GM18870 (cell line): ENCODE results near the gene OR14J1.
"Not testable (repeated sequence)": the region's sequence is repeated elsewhere in the genome, so short reads cannot be mapped to it uniquely, and the experiment has no call there.

Source experiments
- ATAC-seq: cut with Tn5 transposase; IDR thresholded peaks from one replicate; pipeline ENCODE4 v1.9.1; 2021; ENCODE audit warnings: moderate library complexity; ENCODE audit not compliant: unreplicated experiment

The OR14J1 gene, protein sequence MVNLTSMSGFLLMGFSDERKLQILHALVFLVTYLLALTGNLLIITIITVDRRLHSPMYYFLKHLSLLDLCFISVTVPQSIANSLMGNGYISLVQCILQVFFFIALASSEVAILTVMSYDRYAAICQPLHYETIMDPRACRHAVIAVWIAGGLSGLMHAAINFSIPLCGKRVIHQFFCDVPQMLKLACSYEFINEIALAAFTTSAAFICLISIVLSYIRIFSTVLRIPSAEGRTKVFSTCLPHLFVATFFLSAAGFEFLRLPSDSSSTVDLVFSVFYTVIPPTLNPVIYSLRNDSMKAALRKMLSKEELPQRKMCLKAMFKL

DNA sequence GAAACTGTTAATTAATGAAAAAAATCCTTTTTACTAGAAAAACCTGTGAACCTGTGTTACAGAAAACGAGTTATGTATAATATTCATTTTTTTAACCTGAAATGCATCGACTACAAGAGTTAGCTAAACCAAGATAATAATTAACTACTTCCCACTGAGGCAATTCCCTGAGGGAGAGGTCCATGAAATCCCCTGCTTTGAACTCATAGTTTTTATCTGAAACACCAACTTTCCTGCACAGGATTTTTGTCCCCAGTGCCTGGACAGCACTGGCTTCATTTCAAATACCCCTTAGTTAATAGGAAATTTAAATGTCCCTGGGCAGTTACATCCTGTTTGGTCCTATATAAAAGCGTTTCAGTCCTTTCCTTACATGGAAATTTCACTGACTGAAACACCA is at the start of gene OR14J1:
OR14J1 (plus strand) TSS at position 386 of the 400 bp plus-strand sequence. CDS start 4,989 bp downstream, outside the sequence.
- ATAC-seq, result no peak

DNA sequence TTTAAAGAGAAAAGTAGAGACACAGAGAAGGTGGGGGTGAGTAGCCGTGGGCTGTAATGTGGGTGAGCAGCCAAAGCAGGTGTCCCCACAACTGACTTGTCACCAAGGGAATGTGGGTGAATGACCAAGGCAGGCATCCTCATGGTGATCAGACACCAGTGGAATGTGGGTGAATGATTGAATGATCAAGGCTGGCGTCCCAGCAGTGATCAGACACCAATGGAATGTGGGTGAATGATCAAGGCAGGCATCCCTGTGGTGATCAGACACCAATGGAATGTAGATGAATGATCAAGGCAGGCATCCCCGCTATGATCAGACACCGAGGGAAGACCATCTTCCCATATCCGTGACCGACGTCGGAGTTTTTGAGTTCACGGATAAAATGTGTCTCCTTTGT is 49.8 kb upstream of the OR14J1 start:
- ATAC-seq, result no peak

DNA sequence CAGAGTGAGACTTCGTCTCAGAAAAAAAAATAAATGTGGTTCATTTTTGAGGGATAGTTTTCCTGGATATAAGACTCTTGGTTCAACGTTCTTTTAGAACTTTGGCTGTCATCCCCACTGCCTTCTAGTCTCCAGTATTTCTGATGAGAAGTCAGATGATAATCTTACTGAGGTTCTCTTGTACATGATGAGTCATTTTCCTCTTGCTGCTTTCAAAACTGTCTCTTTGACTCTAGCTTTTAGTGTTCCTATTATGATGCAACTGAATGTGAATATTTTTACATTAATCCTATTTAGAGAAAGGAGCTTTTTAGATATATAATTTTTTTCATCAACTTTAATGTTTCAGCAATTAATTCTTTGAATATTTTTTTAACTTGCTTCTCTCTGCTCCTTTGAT is 46.0 kb upstream of the OR14J1 start:
- no peak for ATAC-seq

DNA sequence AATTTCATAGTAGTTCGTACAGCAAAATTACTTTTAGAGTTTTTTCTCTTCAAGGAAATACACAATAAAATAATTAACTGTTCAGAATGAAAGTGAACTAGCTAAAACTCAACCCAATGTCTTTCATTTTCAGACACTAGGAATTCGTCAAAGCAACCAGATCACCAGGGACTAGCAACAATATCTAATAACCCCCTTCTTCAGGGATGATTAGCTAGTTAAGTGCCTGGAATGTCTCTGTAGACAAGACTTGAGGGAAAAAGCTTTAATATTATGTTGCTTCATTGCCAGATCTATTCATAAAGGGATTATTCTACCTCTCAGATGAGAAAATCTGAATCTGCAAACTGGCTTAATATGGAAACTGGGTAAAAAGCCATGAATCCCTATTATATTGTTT is 41.8 kb upstream of the OR14J1 start:
- ATAC-seq, result no peak

DNA sequence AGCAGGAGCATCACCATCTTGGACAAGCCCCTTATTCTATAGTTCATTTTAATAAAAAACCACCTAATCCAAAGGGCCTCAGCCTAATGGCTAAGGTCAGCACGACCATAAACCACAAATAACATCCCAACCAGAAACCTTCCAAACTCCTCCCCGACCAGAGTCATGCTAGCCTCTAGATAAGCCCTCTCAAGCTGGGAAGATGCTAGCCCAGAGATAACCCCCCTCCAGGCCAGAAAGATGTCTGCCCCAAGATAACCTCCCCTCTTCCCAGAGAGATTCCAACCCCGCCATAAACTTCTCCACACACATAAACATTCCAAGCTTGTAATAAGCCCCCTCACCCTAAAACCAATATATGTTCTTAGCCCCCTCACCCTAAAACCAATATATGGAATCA is 38.5 kb upstream of the OR14J1 start:
- no peak for ATAC-seq

DNA sequence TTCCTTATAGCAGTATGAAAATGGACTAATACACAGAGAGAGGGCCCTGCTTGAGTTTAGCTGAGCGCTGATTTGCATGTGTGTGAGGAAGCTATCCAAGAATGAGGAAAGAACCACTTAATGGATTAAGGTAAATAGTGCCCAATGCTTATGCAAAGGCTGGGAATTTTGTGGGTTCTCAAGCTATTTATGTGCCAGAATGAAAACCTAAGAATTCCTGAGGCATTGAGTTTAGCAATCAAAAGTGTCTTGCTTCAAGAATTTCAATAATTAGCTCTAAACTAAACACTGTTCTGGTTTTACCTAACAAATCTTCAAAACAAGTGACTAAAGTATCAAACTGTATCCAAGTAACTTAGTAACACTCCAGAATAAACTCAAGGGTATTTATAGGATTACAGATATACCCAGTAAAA is 7.0 kb upstream of the OR14J1 start:
- no peak for ATAC-seq

DNA sequence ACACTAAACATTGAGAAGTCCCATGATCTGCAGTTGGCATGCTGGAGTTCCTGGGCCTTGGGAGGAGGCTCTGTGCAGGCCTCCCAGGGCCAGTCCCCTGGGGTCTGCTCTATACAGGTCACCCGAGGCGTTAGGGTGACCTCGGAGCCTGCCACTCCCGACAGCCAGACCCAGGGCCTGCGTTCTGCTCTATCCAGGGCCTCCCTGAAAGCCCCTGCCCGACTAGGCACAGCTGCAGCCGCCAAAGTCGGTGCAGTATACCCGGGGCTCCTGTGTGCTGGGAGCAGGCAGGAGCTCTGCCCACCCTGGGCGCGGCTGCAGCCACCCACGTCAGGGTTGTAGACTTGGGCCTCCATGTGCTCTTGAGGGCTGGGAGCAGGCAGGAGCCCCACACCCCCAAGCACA is 6.3 kb upstream of the OR14J1 start:
- no peak for ATAC-seq

DNA sequence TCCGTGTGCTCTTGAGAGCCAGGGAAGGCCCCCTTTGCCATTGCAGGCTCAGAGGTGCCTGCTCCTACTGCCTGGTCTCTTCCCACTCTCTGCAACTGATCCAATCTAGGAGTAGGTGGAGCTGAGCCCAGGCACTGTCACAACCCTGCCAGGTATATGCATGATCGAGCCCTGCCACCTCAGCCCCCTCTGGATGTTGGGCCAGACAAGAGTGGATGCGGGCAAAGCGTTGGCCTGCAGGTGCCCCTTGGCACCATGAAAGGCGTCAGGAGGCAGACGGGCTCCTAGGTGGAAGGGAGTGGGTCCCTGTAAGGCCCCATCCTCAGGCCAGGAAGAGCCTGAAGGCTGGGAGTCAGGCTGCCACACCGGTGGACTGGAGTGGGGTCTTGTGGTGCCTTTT is 5.9 kb upstream of the OR14J1 start:
- ATAC-seq, result no peak

DNA sequence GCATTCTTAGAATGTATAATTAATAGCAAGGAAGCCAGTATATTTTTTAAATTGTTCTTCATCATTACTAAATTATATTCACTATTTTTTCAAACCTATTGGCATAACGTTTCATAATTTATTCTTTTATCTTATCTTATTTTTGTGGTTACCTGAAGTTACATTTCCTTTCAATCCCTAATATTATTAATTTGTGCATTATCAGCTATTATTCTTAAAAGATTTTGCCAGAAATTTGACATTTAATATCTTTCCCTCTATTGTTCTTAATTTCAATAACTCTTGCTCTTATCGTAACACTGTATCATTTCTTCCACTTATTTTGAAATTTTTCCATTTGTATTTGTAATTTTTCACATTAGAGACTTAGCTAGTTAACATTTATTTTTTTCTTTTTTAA is 18.4 kb downstream of the OR14J1 start:
- no peak for ATAC-seq

DNA sequence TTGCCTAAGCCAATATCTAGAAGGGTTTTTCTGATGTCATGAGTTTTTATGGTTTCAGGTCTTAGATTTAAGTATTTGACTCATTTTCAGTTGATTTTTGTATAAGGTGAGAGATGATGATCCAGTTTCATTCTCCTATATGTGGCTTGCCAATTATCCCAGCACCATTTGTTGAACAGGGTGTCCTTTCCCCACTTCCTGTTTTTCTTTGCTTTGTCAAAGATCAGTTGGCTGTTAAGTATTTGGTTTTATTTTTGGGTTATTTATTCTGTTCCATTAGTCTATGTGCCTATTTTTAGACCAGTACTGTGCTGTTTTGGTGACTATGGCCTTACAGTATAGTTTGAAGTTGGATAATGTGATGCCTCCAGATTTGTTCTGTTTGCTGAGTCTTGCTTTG is 21.8 kb downstream of the OR14J1 start:
- not testable (repeated sequence) for ATAC-seq

DNA sequence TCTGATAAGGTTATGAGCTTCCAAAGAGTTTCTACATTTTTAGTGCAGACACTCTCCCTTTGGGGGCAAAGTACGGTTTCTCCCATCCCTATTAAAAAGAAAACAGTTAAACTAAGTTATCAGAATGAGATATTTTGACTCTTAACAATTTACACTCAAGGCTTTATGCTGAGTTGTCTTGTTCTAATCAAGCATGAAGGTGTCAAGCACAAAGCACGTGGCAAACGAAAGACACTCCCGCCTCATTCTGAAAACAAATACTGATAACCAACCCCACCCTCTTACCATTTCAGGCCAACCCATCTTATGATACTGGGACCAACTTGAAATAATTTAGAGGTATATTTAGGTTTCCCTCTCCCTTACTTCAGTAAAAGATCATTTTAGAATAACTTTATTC is 24.3 kb downstream of the OR14J1 start:
- no peak for ATAC-seq

DNA sequence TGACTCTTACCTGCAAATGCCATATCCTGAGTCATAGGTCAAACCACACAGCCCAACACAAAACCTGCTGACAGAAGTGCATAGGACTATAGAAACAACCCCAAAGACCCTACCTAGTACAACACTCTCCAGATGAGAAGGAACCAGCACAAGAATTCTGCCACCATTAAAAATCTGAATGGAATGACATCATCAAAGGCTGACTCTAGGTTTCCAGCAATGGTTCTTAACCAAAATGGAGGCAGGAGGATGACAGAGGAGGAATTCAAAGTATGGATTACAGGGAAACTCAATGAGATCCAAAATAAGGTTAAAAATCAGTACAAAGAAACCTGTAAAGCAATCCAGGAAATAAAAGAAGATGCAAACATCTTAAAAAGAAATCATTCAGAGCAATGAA is 31.2 kb downstream of the OR14J1 start:
- no peak for ATAC-seq

DNA sequence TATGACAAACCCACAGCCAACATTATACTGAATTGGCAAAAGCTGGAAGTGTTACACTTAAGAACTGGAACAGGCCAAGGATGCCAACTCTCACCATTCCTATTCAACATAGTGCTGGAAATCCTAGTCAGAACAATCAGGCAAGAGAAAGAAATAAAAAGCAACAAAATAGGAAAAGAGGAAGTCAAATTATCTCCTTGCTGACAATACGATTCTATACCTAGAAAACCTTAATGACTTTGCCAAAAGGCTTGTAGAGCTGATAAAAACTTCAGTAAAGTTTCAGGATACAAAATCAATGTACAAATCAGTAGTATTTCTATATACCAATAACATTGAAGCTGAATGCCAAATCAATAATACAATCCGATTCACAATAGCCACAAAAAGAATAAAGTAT is 34.8 kb downstream of the OR14J1 start:
- ATAC-seq, result no peak

DNA sequence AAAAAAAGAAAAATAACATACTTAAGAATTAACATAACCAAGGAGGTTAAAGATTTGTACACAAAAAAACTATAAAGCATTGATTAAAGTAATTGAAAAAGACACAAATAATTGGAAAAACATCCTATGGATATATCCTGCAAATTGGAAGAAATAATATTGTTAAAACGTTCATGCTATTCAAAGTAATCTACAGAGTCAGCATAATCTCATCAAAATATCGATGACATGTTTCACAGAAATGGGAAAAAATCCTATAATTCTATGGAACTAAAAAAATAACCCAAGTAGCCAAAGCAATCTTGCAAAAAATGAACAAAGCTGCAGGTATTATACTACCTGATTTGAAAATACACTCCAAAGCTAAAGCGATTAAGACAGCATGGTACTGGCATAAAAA is 43.9 kb downstream of the OR14J1 start:
- no peak for ATAC-seq

DNA sequence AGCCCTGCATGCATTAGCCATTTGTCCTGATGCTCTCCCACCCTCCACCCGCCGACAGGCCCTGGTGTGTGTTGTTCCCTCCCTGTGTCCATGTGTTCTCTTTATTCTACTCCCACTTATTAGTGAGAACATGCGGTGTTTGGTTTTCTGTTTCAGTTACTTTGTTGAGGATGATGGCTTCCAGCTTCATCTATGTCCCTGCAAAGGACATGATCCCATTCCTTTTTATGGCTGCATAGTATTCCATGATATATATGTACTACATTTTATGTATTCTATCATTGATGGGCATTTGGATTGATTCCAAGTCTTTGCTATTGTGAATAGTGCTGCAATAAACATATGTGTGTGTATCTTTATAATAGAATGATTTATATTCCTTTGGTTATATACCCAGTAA is 47.8 kb downstream of the OR14J1 start:
- ATAC-seq, result not testable (repeated sequence)

DNA sequence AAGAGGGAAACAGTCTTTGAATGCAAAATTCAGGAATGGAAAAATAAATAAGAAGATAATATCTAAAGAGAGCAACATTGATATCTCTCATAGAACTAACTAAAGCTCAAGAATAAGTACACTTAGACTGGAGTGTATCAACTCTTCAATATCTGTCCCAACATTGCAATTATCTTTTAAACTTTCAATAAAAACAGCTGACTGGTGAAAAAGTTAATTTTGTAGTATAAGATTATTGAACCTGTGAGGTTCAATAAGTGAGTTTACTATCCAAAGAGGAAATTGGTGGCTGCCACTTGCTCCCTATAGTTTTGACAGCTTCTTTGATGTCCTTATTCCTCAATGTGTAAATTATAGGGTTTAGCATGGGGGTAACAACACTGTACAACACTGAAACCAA is 53.5 kb downstream of the OR14J1 start:
- no peak for ATAC-seq

DNA sequence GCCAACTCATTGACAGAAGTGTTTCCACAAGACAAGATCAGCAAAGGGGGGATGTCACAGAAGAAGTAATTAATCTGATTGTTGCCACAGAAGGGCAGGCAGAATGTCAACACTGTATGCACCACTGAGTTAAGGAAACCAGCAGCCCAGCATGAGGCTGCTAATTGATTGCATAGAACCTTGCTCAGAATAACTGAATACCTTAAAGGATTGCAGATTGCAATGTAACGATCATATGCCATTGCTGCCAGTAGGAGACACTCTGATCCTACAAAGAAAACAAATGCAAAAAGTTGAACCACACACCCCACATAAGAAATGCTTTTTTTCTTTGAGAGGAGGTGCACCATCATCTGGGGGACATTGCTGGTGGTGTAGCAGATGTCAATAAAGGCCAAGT is 54.1 kb downstream of the OR14J1 start:
- no peak for ATAC-seq
